HCT116 (cell line): ENCODE measurements around the gene ADAMTSL2. TPM values are rescaled to one million over a fixed set of nuclear protein-coding genes. Genes with fewer than 3 reads are reported as not detected.

Experiments
- ATAC-seq: fragments of 200-7000 bp; cut with Tn5 transposase; 2 replicates; pipeline ENCODE4 v1.9.1; 2020; ENCODE audit warnings: mild to moderate bottlenecking, moderate library complexity
- BruUV-seq: library from RNA; stranded (reverse); fragments of 400-500 nt; replicated peaks from 2 replicates; lab custom pipeline; 2021; lab: Mats Ljungman, UMichigan
- CTCF ChIA-PET: fragments of 300-600 bp; sonication (Branson Sonifier 250); formaldehyde crosslinking; loops from one replicate; lab custom pipeline; 2021; ENCODE audit warnings: antibody characterized with exemption; lab: Charles Lee
- POLR2A ChIA-PET: fragments of 300-600, 350-600 bp; sonication (Branson Sonifier 250); formaldehyde crosslinking; loops from one replicate; lab custom pipeline; 2021; ENCODE audit warnings: antibody characterized with exemption; lab: Charles Lee
- RAD21 ChIA-PET, 2 experiments: fragments of 300-600 bp; sonication (Branson Sonifier 250); formaldehyde crosslinking; loops; one replicate each; lab custom pipeline; 2023; ENCODE audit warnings: low total read pairs in 2 of 2; ENCODE audit not compliant: uncharacterized antibody in 2 of 2, unreplicated experiment in 2 of 2, low non-redundant PET in 1 of 2; lab: Charles Lee
- DNase-seq: peaks from one replicate; pipeline ENCODE4 v3.0.0-alpha.2; 2010; ENCODE audit warnings: low read depth, low spot score
- H2AFZ ChIP-seq: fragments of 200-600 bp; shearing (Covaris generic), sonication (generic); 2 replicates; pipeline ENCODE4 v1.6.1; 2017; ENCODE audit warnings: low read depth, mixed run types, mixed read lengths, antibody characterized with exemption, low read length; ENCODE audit not compliant: poor library complexity, severe bottlenecking
- H3K27ac ChIP-seq: 2 replicates; pipeline ENCODE4 v1.5.1; 2012; ENCODE audit warnings: low read depth, low read length
- H3K27me3 ChIP-seq: fragments of 200-600 bp; sonication (generic); 2 replicates; pipeline ENCODE4 v1.6.1; 2016; ENCODE audit warnings: mixed run types, low read length, mixed read lengths; ENCODE audit not compliant: insufficient read depth
- H3K36me3 ChIP-seq, 2 experiments: fragments of 200-500 bp in 1 of 2; fragments of 200-600 bp in 1 of 2; sonication (Bioruptor generic) in 1 of 2; sonication (generic) in 1 of 2; 2 replicates each; pipeline versions ENCODE4 v1.5.1 to v1.6.1; 2014 to 2016; ENCODE audit warnings: low read length in 2 of 2, inconsistent platforms in 1 of 2, mixed read lengths in 1 of 2, mixed run types in 1 of 2; ENCODE audit not compliant: insufficient read depth in 2 of 2, control insufficient read depth in 1 of 2
- H3K4me1 ChIP-seq, 2 experiments: fragments of 200-600 bp in 1 of 2; sonication (generic) in 1 of 2; 2 replicates each; pipeline versions ENCODE4 v1.5.1 to v1.6.1; 2012 to 2017; ENCODE audit warnings: low read length in 2 of 2, inconsistent platforms in 1 of 2, mild to moderate bottlenecking in 1 of 2, mixed read lengths in 1 of 2, mixed run types in 1 of 2, moderate library complexity in 1 of 2; ENCODE audit not compliant: insufficient read depth in 2 of 2, control insufficient read depth in 1 of 2
- H3K4me2 ChIP-seq: fragments of 200-600 bp; sonication (generic); 2 replicates; pipeline ENCODE4 v1.6.1; 2017; ENCODE audit warnings: mixed run types, low read length, mixed read lengths
- H3K4me3 ChIP-seq, 2 experiments: fragments of 200-600 bp in 1 of 2; sonication (generic) in 1 of 2; replicated peaks in 1 of 2; 2 replicates each; pipeline ENCODE4 v1.5.1; 2011 to 2016; ENCODE audit warnings: low read length in 2 of 2, control low read depth in 1 of 2, low read depth in 1 of 2, mild to moderate bottlenecking in 1 of 2, mixed read lengths in 1 of 2, mixed run types in 1 of 2
- H3K79me2 ChIP-seq: fragments of 200-600 bp; sonication (generic); 2 replicates; pipeline ENCODE4 v1.6.1; 2017; ENCODE audit warnings: mild to moderate bottlenecking, mixed run types, low read length, moderate library complexity, mixed read lengths; ENCODE audit not compliant: insufficient read depth
- H3K9ac ChIP-seq: fragments of 200-600 bp; sonication (generic); 2 replicates; pipeline ENCODE4 v1.6.1; 2016; ENCODE audit warnings: low read length, mixed read lengths
- H3K9me2 ChIP-seq: fragments of 200-600 bp; sonication (generic), shearing (Covaris generic); 2 replicates; pipeline ENCODE4 v1.6.1; 2017; ENCODE audit warnings: mixed run types, mild to moderate bottlenecking, moderate library complexity; ENCODE audit not compliant: insufficient read depth
- H3K9me3 ChIP-seq, 2 experiments: fragments of 200-500 bp in 1 of 2; fragments of 200-600 bp in 1 of 2; sonication (Bioruptor generic) in 1 of 2; sonication (generic) in 1 of 2; 2 replicates each; pipeline ENCODE4 v1.6.1; 2014 to 2017; ENCODE audit warnings: low read length in 2 of 2, mixed read lengths in 2 of 2, inconsistent platforms in 1 of 2, low read depth in 1 of 2, mild to moderate bottlenecking in 1 of 2, mixed run types in 1 of 2, moderate library complexity in 1 of 2; ENCODE audit not compliant: control insufficient read depth in 1 of 2, insufficient read depth in 1 of 2
- H4K20me1 ChIP-seq: fragments of 200-600 bp; sonication (generic), shearing (Covaris generic); 2 replicates; pipeline ENCODE4 v1.6.1; 2017; ENCODE audit warnings: mixed run types, mild to moderate bottlenecking, moderate library complexity; ENCODE audit not compliant: insufficient read depth
- CEBPB ChIP-seq: IDR thresholded peaks from 2 replicates; pipeline ENCODE4 v1.6.1; 2012; ENCODE audit warnings: low read depth
- CTCF ChIP-seq, 3 experiments: fragments of 200-600 bp in 1 of 3; sonication (generic) in 1 of 3; IDR thresholded peaks in 2 of 3; conservative IDR thresholded peaks in 1 of 3; 2 replicates each; pipeline ENCODE4 v1.5.1; 2012 to 2017; ENCODE audit warnings: low read depth in 2 of 3, low read length in 2 of 3, antibody characterized with exemption in 1 of 3, borderline replicate concordance in 1 of 3, control low read depth in 1 of 3, mild to moderate bottlenecking in 1 of 3, mixed read lengths in 1 of 3, mixed run types in 1 of 3, moderate library complexity in 1 of 3; ENCODE audit not compliant: insufficient read depth in 1 of 3
- EGR1 ChIP-seq: IDR thresholded peaks from 2 replicates; pipeline ENCODE4 v1.6.1; 2012; ENCODE audit warnings: low read depth
- ELF1 ChIP-seq: IDR thresholded peaks from 2 replicates; pipeline ENCODE4 v1.6.1; 2012; ENCODE audit warnings: low read depth, borderline replicate concordance
- EZH2 ChIP-seq: fragments of 200-600 bp; sonication (generic); IDR thresholded peaks from 2 replicates; pipeline ENCODE4 v1.6.1; 2017; ENCODE audit warnings: antibody characterized with exemption, mixed run types
- JUND ChIP-seq: IDR thresholded peaks from 2 replicates; pipeline ENCODE4 v1.6.1; 2012
- SIN3A ChIP-seq: IDR thresholded peaks from 2 replicates; pipeline ENCODE4 v1.6.1; 2012; ENCODE audit warnings: low read depth
- SP1 ChIP-seq: IDR thresholded peaks from 2 replicates; pipeline ENCODE4 v1.6.1; 2012; ENCODE audit warnings: low read depth
- TCF7L2 ChIP-seq: IDR thresholded peaks from 2 replicates; pipeline ENCODE4 v1.7.0; 2011; ENCODE audit warnings: borderline replicate concordance, inconsistent platforms; ENCODE audit not compliant: insufficient read depth, insufficient read length; ENCODE audit errors: extremely low read depth
- YY1 ChIP-seq: IDR thresholded peaks from 2 replicates; pipeline ENCODE4 v1.6.1; 2011; ENCODE audit warnings: low read length, low read depth, moderate library complexity, mild to moderate bottlenecking; ENCODE audit not compliant: insufficient replicate concordance; ENCODE audit errors: extremely low read depth
- ZFX ChIP-seq: fragments of 450-650 bp; IDR thresholded peaks from 2 replicates; pipeline ENCODE4 v1.6.1; 2017
- intact Hi-C: fragments of 100-400 bp; cut with micrococcal nuclease; formaldehyde crosslinking; loops from 2 replicates; pipeline ENCODE4 v1.10.0; 2022
- total RNA-seq: library from RNA; stranded (reverse); gene quantifications from one replicate; pipeline ENCODE4 v1.2.1, GENCODE V29; 2021; ENCODE audit not compliant: unreplicated experiment
- TF ChIP-seq, protein P1 (sequence below): IDR thresholded peaks from 2 replicates; pipeline ENCODE4 v1.6.1; 2012

The ADAMTSL2 gene
- total RNA-seq, 1 experiment from 2014 or later = not detected

- RAD21 ChIA-PET = no interaction called here
- Histone ChIP-seq H3K27ac (no peak overlapping the region), H3K36me3 (no peaks in the 10 kb centered on the region), H3K79me2 (no peaks in the 10 kb centered on the region), H3K4me2 (no peak overlapping the region), H3K9me2 (no peaks in the 10 kb centered on the region), H3K4me3 (no peak overlapping the region), H4K20me1 (no peaks in the 10 kb centered on the region), H3K9me3 (no peaks in the 10 kb centered on the region), H3K27me3 (no peaks in the 10 kb centered on the region), H2AFZ (no peak overlapping the region), H3K4me1 (peaks cover 6 to 10% of the 10 kb centered on the region in 2 experiments; a peak in 3 of 4 replicates), H3K9ac (no peak overlapping the region)
- intact Hi-C loops = no loop called here
- POLR2A ChIA-PET = no interaction called here
- ATAC-seq (no peak), DNase-seq (no peak)
- BruUV-seq = no TSS peak
- CTCF ChIA-PET = no interaction called here
- TF ChIP-seq CTCF (IDR thresholded peaks at IDR 0.05 in 2 of 3, conservative IDR thresholded peaks at IDR 0.05 in 1 of 3; ENCODE audit: borderline replicate concordance in 1 of 3, insufficient read depth in 1 of 3, low read depth in 2 of 3, low read length in 2 of 3) (no peak), EGR1 (no peak), TCF7L2 (no peak), YY1 (no peak), CEBPB (no peak), SP1 (no peak), SIN3A (no peak), ELF1 (no peak), EZH2 (no peak), ZFX (no peak), JUND (no peak)
- TF ChIP-seq, protein P1, sequence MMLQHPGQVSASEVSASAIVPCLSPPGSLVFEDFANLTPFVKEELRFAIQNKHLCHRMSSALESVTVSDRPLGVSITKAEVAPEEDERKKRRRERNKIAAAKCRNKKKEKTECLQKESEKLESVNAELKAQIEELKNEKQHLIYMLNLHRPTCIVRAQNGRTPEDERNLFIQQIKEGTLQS = no peak
Observed at GRCh38 chr9:133513214-133514100, 21.0 kb upstream of the ADAMTSL2 start.
